Ascending aorta (tissue), 2 donors: ENCODE data around the gene NSRP1. TPM values are rescaled to one million over a fixed set of nuclear protein-coding genes. Genes with fewer than 3 reads are reported as not detected.
"Not testable (repeated sequence)": the region's sequence is repeated elsewhere in the genome, so short reads cannot be mapped to it uniquely, and the experiment has no call there.

Experiments
- DNase-seq, 2 donors: peaks; one replicate each; pipeline ENCODE4 v3.0.0-alpha.2; 2019; ENCODE audit warnings: low spot score in 2 of 2
- H3K27ac ChIP-seq, 2 donors: fragments of 200-600 bp; sonication (generic); one replicate each; pipeline ENCODE4 v1.5.1; 2016 to 2017; ENCODE audit warnings: mild to moderate bottlenecking in 1 of 2
- H3K27me3 ChIP-seq: fragments of 200-600 bp; sonication (generic); one replicate; pipeline ENCODE4 v1.5.1; 2017
- H3K36me3 ChIP-seq, 2 donors: fragments of 200-600 bp; sonication (generic); one replicate each; pipeline ENCODE4 v1.5.1; 2016
- H3K4me1 ChIP-seq, 2 donors: fragments of 200-600 bp; sonication (generic); one replicate each; pipeline ENCODE4 v1.5.1; 2016 to 2017; ENCODE audit warnings: mild to moderate bottlenecking in 1 of 2
- H3K4me3 ChIP-seq, 2 donors: fragments of 200-600 bp; sonication (generic); one replicate each; pipeline ENCODE4 v1.5.1; 2016 to 2017; ENCODE audit warnings: mild to moderate bottlenecking in 1 of 2
- H3K9me3 ChIP-seq, 2 donors: fragments of 200-600 bp; sonication (generic); one replicate each; pipeline ENCODE4 v1.5.1; 2016
- intact Hi-C: fragments of 100-400 bp; cut with DNase I; formaldehyde crosslinking; loops from one replicate; pipeline ENCODE4 v1.15.1; 2023
- total RNA-seq: library from RNA; depleted of rRNA; stranded (reverse); fragments of >200 nt; gene quantifications from one replicate; pipeline ENCODE4 v1.1.0, GENCODE V29; 2016
- TF ChIP-seq, protein P1 (sequence below), 3 experiments: fragments of 200-600 bp in 2 of 3; fragments of 450-650 bp in 1 of 3; sonication (generic) in 2 of 3; IDR thresholded peaks; one replicate each; pipeline ENCODE4 v1.5.1; 2016 to 2019; ENCODE audit warnings: antibody characterized with exemption in 3 of 3, mild to moderate bottlenecking in 1 of 3, moderate library complexity in 1 of 3

Gene NSRP1
- total RNA-seq, 1 donor from 2014 or later: 5.1 TPM

DNA sequence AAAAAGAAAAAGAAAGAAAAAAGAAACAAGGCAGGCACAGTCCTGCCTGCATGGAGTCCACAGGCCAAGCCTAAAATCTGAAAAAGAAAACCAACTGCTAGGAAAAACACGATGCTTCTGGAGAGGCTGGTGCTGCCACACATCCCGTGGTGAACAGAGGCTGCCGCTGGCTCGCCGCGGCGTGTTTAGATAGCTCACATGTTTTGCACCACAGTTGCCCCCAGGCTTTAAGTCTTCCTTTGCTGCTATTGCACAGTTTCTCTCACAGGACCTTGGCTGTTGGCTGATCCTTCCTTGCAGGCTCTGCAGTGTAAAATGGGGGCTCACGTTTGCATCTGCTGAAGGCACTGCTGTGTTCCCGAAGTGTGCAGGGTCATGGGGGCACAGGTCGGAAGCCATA is 110.3 kb downstream of the NSRP1 start:
- DNase-seq: no peak
- H3K27ac ChIP-seq: no peak overlapping the region
- intact Hi-C loops: no loop called here

DNA sequence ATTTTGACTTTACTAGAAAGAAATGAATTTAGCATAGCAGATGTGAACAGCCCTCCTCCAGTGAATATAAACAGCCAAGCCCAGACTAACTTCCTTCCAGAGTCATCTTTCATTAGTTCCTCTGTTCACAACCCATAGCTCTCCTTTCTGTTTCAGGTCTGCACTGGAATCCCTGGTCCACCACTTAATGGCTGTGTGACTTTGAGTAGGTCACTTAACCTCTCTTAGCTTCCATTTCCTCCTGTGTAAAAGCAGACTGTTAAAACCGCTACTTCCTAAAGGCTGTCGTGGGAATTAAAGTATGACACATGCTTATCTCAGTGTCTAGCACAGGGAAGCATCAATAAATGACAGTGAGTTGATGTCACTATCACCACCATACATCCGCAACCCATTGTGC is 111.4 kb downstream of the NSRP1 start:
- intact Hi-C loops: no loop called here
- H3K27ac ChIP-seq: no peak overlapping the region
- H3K27me3 ChIP-seq: no peaks in the 10 kb centered on the region
- TF ChIP-seq, protein P1, sequence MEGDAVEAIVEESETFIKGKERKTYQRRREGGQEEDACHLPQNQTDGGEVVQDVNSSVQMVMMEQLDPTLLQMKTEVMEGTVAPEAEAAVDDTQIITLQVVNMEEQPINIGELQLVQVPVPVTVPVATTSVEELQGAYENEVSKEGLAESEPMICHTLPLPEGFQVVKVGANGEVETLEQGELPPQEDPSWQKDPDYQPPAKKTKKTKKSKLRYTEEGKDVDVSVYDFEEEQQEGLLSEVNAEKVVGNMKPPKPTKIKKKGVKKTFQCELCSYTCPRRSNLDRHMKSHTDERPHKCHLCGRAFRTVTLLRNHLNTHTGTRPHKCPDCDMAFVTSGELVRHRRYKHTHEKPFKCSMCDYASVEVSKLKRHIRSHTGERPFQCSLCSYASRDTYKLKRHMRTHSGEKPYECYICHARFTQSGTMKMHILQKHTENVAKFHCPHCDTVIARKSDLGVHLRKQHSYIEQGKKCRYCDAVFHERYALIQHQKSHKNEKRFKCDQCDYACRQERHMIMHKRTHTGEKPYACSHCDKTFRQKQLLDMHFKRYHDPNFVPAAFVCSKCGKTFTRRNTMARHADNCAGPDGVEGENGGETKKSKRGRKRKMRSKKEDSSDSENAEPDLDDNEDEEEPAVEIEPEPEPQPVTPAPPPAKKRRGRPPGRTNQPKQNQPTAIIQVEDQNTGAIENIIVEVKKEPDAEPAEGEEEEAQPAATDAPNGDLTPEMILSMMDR (IDR thresholded peaks at IDR 0.05): no peak
- no peak overlapping the region for H3K4me3 ChIP-seq
- no peaks in the 10 kb centered on the region for H3K4me1 ChIP-seq
- no peaks in the 10 kb centered on the region for H3K9me3 ChIP-seq
- no peak for DNase-seq
- H3K36me3 ChIP-seq: no peaks in the 10 kb centered on the region

More for the DNA sequence above, 110.3 kb downstream of the NSRP1 start:
- Histone ChIP-seq H3K27me3 (no peaks in the 10 kb centered on the region), H3K9me3 (no peaks in the 10 kb centered on the region), H3K4me1 (no peaks in the 10 kb centered on the region), H3K4me3 (no peak overlapping the region), H3K36me3 (no peaks in the 10 kb centered on the region)
- TF ChIP-seq, protein P1 (IDR thresholded peaks at IDR 0.05): no peak

DNA sequence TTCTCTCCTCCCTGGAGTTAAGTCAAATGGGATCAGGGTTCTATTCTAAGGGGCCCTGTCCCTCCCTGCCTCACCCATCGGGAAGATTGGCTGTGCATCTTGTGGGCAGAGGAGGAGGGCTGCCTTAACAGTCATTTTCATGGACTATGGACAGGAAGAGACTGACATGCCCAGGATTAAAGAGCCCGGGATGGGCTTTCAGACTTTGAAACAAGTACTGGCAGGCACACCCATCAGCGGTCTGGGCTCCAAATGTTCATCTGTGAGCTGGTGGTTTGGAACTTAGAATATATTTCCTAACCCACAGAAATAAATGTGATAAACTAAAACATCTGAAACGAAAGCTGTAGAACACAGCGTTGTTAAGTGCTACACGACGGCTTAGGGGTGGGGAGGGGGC is 112.4 kb downstream of the NSRP1 start:
- no peaks in the 10 kb centered on the region for H3K36me3 ChIP-seq
- intact Hi-C loops: no loop called here
- peak in 1 of 2 donors; percentile 38 for DNase-seq

DNA sequence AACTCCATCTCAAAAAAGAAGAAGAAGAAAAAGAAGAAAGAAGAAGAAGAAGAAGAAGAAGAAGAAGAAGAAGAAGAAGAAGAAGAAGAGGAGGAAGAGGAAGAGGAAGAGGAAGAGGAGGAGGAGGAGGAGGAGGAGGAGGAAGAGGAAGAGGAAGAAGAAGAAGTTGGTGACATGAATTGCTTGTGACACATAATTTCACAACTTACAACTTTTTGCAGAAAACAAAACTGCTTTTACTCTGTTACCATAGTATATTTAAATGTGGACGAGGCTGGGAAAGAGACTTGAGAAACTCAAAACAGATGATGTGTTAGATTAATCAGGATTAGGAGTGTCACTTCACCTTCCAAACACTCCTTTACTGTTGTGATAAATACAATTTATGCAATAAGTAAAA is 113.4 kb downstream of the NSRP1 start:
- intact Hi-C loops, H3K9me3 ChIP-seq, H3K36me3 ChIP-seq, DNase-seq, H3K27ac ChIP-seq, H3K4me3 ChIP-seq, H3K4me1 ChIP-seq, H3K27me3 ChIP-seq: not testable (repeated sequence)

More for the DNA sequence above, 112.4 kb downstream of the NSRP1 start:
- Histone ChIP-seq H3K4me1 (no peaks in the 10 kb centered on the region), H3K4me3 (no peak overlapping the region), H3K9me3 (no peaks in the 10 kb centered on the region), H3K27me3 (no peaks in the 10 kb centered on the region), H3K27ac (no peak overlapping the region)
- TF ChIP-seq, protein P1 (IDR thresholded peaks at IDR 0.05): no peak

DNA sequence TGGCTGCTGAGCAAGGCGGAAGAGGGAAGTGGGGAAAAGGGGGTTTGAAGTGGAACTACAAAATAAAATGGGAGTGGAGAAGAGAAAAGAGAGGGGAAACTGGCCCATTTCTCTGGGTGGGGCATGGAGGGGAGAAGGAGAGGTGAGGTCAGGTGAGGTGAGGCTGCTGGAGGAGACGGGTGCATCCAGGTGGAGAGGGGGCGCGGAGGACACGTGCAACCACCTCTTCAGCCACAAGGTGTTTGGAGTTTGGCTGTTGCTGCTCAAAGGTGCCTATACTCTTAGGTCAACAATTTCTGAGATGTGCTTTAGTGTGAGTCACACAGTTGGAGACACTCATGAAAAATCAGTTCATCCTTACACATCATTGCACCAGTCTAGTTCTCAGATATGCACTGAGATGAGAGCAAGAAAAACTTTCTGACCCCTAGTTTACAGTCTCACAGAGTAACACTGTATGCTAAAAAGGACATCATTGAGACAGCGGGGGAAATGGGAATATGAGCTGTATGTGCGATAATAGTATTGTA is 114.0 kb downstream of the NSRP1 start:
- DNase-seq: peak in 1 of 2 donors; percentile 22
- TF ChIP-seq, protein P1 (IDR thresholded peaks at IDR 0.05): no peak
- no peaks in the 10 kb centered on the region for H3K27me3 ChIP-seq

DNA sequence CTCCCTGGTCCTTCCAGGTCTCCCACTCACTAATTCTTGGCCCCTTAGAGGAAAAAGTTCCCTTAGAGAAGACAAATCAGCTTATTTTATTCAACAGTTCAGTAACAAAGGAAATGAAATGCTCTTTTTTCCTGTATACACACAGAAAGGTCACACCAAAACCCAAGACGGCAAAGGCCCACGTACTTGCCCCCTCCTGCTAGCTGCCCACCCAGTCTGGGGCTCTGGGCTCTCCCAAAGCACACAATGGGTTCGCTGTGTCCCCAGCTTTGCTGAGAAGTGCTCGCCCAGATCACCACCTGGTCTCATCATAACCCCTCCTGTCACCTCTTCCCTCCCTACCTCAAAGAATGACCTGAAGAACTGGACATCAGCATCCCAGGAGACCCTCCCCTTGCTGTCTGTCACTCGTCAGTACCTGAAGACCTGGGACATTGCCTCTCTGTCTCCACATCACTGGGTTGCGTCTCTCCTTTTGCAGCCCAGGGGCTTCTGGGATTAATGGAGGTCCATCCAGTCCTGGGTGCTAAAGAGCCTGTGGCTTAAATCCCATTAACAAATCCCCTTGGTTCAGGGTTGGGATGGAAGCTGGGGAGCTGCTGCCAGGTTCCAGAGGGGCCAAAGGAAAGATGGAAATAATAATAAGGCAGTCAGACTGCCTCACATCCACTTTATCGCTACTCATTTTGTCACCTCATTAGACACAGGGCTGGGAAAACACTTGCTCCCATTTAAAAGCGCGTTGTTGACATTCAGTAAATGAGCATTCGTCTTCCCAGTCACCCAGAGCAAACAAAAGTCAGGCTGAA is 115.6 kb downstream of the NSRP1 start:
- Histone ChIP-seq H3K4me3 (no peak overlapping the region), H3K27me3 (no peaks in the 10 kb centered on the region), H3K9me3 (no peaks in the 10 kb centered on the region), H3K27ac (no peak overlapping the region), H3K4me1 (peaks cover 0 to 3% of the 10 kb centered on the region in 2 donors), H3K36me3 (no peaks in the 10 kb centered on the region)
- peak in 1 of 2 donors; percentile 22 for DNase-seq
- intact Hi-C loops: no loop called here
- TF ChIP-seq, protein P1 (IDR thresholded peaks at IDR 0.05): no peak

More for the DNA sequence above, 114.0 kb downstream of the NSRP1 start:
- H3K36me3 ChIP-seq: no peaks in the 10 kb centered on the region
- intact Hi-C loops: no loop called here
- peaks cover 0 to 3% of the 10 kb centered on the region in 2 donors for H3K4me1 ChIP-seq
- no peak overlapping the region for H3K27ac ChIP-seq
- H3K4me3 ChIP-seq: no peak overlapping the region
- no peaks in the 10 kb centered on the region for H3K9me3 ChIP-seq
